ENCODE measurements around the gene KCTD8.

KCTD8 gene

DNA sequence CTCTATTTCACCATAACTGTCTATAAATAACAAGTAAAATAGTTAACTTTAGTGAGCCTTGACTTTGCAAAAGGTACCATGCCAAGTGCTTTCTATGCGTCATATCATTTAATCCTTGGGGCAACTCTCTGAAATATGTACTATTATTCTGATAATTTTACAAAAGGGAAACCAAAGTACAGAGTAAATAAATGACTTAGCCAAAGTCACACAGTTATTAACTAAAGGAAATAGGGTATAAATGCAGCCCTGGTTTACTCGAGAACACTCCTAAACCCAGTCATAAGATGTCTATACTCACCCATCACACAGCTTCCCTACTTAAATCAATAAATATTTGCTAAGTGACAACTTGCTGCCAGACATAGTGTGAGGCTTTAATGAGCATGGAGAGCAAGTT lies 14.4 kb downstream of the KCTD8 start:
- H3K36me3 ChIP-seq (ENCODE audit: control insufficient read depth, insufficient read depth, low read length, severe bottlenecking) = no peaks in the 10 kb centered on the region
- H3K4me1 ChIP-seq (ENCODE audit: control insufficient read depth, insufficient read depth, low read length) = no peaks in the 10 kb centered on the region
- no peak overlapping the region for H3K9ac ChIP-seq (ENCODE audit: low read length)
- no peak for DNase-seq (ENCODE audit: low read depth)
- peaks cover 6% of the 10 kb centered on the region for H3K27me3 ChIP-seq (replicated peaks; ENCODE audit: control insufficient read depth, insufficient read depth, low read length)
- no peak overlapping the region for H3K4me3 ChIP-seq (ENCODE audit: low read length)
- no peaks in the 10 kb centered on the region for H3K9me3 ChIP-seq (ENCODE audit: control insufficient read depth, low read length)

DNA sequence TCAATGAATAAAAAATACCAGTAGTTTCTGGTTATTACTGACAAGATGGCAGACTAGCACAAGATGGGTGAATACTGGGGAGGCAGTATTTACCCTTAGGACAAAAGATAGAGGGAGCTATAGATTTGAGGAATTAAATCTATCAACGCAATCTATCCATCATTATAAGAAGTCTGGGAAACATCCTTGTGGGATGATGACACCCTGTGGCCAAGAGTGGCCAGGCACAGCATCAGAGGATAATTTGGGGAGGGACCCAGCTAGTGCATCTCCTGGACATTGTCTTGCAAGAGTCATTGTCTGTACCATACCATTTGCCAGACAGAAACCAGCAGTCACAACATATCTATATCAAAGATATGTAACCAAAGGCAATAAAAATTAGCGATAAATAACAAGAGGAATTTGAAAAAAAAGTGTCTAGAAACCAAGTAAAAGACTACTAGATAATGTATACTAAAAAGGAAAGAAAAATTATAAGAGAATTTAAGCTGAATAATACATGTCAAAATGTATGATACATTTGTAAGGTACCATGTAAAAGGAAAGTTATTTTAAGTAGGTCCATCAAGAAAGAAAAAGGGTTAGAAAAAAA lies 22.9 kb downstream of the KCTD8 start:
- peak; percentile 7 for DNase-seq (ENCODE audit: low read depth)
- Histone ChIP-seq H3K36me3 (ENCODE audit: control insufficient read depth, insufficient read depth, low read length, severe bottlenecking) (no peaks in the 10 kb centered on the region), H3K4me3 (ENCODE audit: low read length) (no peak overlapping the region), H3K27me3 (replicated peaks; ENCODE audit: control insufficient read depth, insufficient read depth, low read length) (no peaks in the 10 kb centered on the region), H3K4me1 (ENCODE audit: control insufficient read depth, insufficient read depth, low read length) (no peaks in the 10 kb centered on the region), H3K9ac (ENCODE audit: low read length) (no peak overlapping the region), H3K9me3 (ENCODE audit: control insufficient read depth, low read length) (no peaks in the 10 kb centered on the region)

DNA sequence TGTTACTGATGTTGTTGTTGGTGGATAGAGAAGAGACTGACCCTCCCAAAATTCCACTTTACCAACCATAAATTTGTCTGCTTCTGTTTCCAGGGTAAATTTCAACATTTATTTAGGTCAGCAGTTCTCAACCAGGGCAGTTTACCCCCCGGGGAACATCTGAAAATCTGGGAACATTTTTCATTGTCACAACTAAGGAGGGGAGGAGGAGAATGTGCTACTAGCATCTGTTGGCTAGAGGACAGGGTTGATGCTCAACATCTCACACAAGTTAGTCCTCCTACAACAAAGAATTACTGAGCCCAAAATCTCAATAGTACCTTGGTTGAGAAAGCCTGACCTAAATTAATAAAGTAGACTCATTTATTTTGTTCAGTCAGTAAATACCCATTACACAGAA lies 25.7 kb downstream of the KCTD8 start:
- no peak for DNase-seq (ENCODE audit: low read depth)
- H3K36me3 ChIP-seq (ENCODE audit: control insufficient read depth, insufficient read depth, low read length, severe bottlenecking) = no peaks in the 10 kb centered on the region
- H3K9ac ChIP-seq (ENCODE audit: low read length) = no peak overlapping the region
- no peaks in the 10 kb centered on the region for H3K4me1 ChIP-seq (ENCODE audit: control insufficient read depth, insufficient read depth, low read length)
- no peak overlapping the region for H3K4me3 ChIP-seq (ENCODE audit: low read length)
- no peaks in the 10 kb centered on the region for H3K27me3 ChIP-seq (replicated peaks; ENCODE audit: control insufficient read depth, insufficient read depth, low read length)
- H3K9me3 ChIP-seq (ENCODE audit: control insufficient read depth, low read length) = no peaks in the 10 kb centered on the region

DNA sequence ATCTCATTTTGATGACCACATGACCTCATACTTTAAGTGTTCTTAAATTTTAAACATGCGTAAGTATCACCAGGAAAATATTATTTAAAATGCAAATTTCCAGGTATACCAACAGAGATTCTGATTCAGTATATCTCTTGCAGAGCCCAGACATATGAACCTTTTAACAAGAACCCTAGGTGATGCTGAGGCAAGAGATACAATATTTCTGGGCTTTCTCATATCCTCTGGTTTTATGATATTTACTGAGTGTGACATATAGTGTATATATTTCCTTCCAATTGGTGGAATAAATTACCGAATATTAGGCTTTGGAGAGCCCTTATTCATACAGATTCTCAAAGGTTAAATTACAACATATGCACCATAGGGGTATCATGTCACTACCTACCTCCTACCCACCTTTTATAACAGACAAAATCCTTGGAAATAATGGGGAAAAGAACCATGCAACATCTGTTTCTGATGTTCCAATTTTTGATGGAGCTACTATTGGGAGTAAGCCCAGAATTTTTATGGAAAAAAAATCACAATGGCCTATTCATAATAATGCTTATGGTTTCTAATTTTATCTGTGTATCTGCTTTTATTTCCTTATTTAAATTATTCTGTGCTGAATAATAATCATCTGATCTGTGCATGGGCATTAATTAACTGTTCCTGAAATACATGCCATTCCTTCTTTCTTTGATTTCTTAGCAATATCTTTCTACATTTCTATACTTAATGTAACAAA lies 27.1 kb downstream of the KCTD8 start:
- H3K4me3 ChIP-seq (ENCODE audit: low read length) = no peak overlapping the region
- no peak for DNase-seq (ENCODE audit: low read depth)
- no peaks in the 10 kb centered on the region for H3K36me3 ChIP-seq (ENCODE audit: control insufficient read depth, insufficient read depth, low read length, severe bottlenecking)
- H3K27me3 ChIP-seq (replicated peaks; ENCODE audit: control insufficient read depth, insufficient read depth, low read length) = no peaks in the 10 kb centered on the region
- H3K4me1 ChIP-seq (ENCODE audit: control insufficient read depth, insufficient read depth, low read length) = no peaks in the 10 kb centered on the region
- H3K9me3 ChIP-seq (ENCODE audit: control insufficient read depth, low read length) = no peaks in the 10 kb centered on the region
- H3K9ac ChIP-seq (ENCODE audit: low read length) = no peak overlapping the region

DNA sequence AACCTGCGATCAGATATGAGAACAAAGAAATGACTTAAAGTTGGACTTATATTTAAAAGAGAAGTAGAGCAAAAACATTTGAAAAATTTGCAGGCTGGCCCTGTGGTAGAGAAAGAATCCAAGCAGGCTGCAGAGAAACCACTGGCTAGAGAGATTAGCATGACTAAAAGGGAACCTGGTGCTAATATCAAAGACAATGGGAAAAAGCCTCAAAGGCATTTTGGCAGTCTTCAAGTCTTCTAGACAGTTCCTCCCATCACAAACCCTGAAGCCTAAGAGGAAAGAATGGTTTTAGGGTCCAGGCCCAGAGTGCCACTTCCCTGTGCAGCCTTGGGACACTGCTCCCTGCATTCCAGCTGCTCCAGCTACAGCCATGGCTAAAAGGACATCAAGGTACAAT lies 33.4 kb downstream of the KCTD8 start:
- Histone ChIP-seq H3K4me1 (ENCODE audit: control insufficient read depth, insufficient read depth, low read length) (no peaks in the 10 kb centered on the region), H3K9me3 (ENCODE audit: control insufficient read depth, low read length) (no peaks in the 10 kb centered on the region), H3K36me3 (ENCODE audit: control insufficient read depth, insufficient read depth, low read length, severe bottlenecking) (no peaks in the 10 kb centered on the region), H3K9ac (ENCODE audit: low read length) (no peak overlapping the region), H3K27me3 (replicated peaks; ENCODE audit: control insufficient read depth, insufficient read depth, low read length) (no peaks in the 10 kb centered on the region), H3K4me3 (ENCODE audit: low read length) (no peak overlapping the region)
- no peak for DNase-seq (ENCODE audit: low read depth)

DNA sequence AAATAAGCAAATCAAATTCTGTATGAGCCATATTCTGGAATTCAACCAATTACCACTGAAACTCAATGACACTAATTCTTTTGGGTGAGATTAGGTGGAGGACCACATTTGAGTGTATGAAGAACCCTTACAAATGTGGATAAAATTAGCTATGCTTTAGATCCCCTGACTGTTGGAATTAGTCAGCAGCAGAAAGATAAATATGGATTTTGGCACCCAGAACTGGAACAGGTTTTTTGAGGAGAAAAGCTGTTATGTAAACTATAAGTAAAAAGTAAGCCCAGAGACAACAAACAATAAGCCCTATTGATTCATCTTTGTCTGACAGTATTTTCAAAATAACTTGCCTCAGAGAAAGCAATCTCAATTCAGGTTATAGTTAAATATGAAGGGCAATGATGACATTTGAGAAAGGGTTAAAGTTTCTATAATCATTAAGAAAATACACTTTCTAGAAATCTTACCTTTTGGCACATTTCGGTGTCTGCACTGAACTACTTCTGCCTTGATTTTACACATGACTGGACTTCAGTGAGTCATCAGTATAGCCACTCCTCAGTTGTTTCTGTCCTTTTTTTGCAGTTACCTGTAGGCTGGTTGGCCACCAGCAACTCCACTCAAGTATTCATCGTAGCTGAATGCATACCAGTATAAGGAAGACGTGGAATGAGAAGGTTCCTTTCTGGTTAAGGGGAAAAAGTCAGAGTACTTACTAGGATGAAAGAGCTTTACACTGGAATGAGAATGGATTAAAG lies 80.0 kb downstream of the KCTD8 start:
- H3K36me3 ChIP-seq (ENCODE audit: control insufficient read depth, insufficient read depth, low read length, severe bottlenecking) = no peaks in the 10 kb centered on the region
- DNase-seq (ENCODE audit: low read depth) = no peak
- H3K4me1 ChIP-seq (ENCODE audit: control insufficient read depth, insufficient read depth, low read length) = no peaks in the 10 kb centered on the region
- no peak overlapping the region for H3K9ac ChIP-seq (ENCODE audit: low read length)
- H3K9me3 ChIP-seq (ENCODE audit: control insufficient read depth, low read length) = no peaks in the 10 kb centered on the region
- H3K4me3 ChIP-seq (ENCODE audit: low read length) = no peak overlapping the region
- H3K27me3 ChIP-seq (replicated peaks; ENCODE audit: control insufficient read depth, insufficient read depth, low read length) = no peaks in the 10 kb centered on the region

DNA sequence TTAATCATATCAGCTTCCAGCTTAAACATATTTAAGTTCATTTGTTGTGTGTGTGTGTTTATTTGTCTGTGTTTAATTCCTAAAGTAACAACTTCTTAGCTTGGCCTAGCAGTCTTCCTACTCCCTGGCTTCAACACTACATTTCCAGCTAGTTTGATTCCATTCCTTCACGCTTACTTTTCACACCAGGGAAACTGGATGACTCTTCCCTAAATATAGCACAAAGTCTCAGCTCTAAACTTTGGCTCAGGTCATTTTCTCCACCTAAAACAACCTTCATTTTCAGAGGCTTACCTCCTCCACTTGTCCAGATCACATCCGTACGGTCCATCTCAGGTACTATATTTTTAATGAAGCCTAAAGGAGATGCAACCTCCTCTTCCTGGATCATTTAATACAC lies 94.4 kb downstream of the KCTD8 start:
- no peak overlapping the region for H3K9ac ChIP-seq (ENCODE audit: low read length)
- no peak for DNase-seq (ENCODE audit: low read depth)
- no peaks in the 10 kb centered on the region for H3K9me3 ChIP-seq (ENCODE audit: control insufficient read depth, low read length)
- no peaks in the 10 kb centered on the region for H3K4me1 ChIP-seq (ENCODE audit: control insufficient read depth, insufficient read depth, low read length)
- no peaks in the 10 kb centered on the region for H3K27me3 ChIP-seq (replicated peaks; ENCODE audit: control insufficient read depth, insufficient read depth, low read length)
- no peaks in the 10 kb centered on the region for H3K36me3 ChIP-seq (ENCODE audit: control insufficient read depth, insufficient read depth, low read length, severe bottlenecking)
- no peak overlapping the region for H3K4me3 ChIP-seq (ENCODE audit: low read length)

DNA sequence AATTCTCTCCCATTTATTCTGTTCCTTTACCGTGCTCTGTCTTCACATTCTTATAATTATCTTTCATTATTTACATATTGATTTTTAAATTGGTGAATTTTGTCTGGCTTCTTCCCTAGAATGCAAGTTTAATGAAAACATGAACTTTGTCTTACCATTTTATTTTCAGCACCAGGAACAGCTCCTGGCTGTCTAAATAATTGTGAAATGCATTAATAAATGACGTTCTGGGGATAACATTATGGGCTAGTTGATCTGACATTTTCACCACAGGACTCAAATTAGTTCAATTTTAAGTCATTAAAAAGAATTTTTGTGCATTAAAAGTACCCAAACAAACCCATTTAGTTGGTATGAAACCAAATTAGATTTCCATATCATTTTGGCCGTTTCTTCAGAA lies 97.5 kb downstream of the KCTD8 start:
- no peaks in the 10 kb centered on the region for H3K36me3 ChIP-seq (ENCODE audit: control insufficient read depth, insufficient read depth, low read length, severe bottlenecking)
- H3K9ac ChIP-seq (ENCODE audit: low read length) = no peak overlapping the region
- H3K4me3 ChIP-seq (ENCODE audit: low read length) = no peak overlapping the region
- H3K27me3 ChIP-seq (replicated peaks; ENCODE audit: control insufficient read depth, insufficient read depth, low read length) = no peaks in the 10 kb centered on the region
- no peaks in the 10 kb centered on the region for H3K4me1 ChIP-seq (ENCODE audit: control insufficient read depth, insufficient read depth, low read length)
- no peak for DNase-seq (ENCODE audit: low read depth)
- no peaks in the 10 kb centered on the region for H3K9me3 ChIP-seq (ENCODE audit: control insufficient read depth, low read length)

DNA sequence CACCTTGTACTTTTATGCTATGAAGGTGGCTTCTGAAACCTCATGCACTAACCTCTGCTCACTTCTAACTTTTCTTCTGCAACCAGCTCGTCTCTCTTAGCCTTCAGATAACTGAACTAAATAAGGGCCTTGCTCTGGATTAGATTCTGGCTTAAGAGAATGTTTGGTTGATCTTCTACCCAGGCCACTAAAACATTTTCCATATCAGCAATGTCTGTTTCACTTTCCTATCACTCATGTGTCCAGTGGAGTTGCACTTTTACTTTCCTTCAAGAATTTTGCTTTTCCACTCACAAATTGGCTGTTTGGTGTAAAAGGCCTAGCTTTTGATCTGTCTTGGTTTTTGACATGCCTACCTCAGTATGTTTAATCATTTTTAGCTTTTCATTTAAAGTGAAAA lies 105.8 kb downstream of the KCTD8 start:
- no peaks in the 10 kb centered on the region for H3K36me3 ChIP-seq (ENCODE audit: control insufficient read depth, insufficient read depth, low read length, severe bottlenecking)
- DNase-seq (ENCODE audit: low read depth) = no peak
- no peak overlapping the region for H3K9ac ChIP-seq (ENCODE audit: low read length)
- no peaks in the 10 kb centered on the region for H3K27me3 ChIP-seq (replicated peaks; ENCODE audit: control insufficient read depth, insufficient read depth, low read length)
- H3K4me1 ChIP-seq (ENCODE audit: control insufficient read depth, insufficient read depth, low read length) = no peaks in the 10 kb centered on the region
- H3K4me3 ChIP-seq (ENCODE audit: low read length) = no peak overlapping the region
- no peaks in the 10 kb centered on the region for H3K9me3 ChIP-seq (ENCODE audit: control insufficient read depth, low read length)

DNA sequence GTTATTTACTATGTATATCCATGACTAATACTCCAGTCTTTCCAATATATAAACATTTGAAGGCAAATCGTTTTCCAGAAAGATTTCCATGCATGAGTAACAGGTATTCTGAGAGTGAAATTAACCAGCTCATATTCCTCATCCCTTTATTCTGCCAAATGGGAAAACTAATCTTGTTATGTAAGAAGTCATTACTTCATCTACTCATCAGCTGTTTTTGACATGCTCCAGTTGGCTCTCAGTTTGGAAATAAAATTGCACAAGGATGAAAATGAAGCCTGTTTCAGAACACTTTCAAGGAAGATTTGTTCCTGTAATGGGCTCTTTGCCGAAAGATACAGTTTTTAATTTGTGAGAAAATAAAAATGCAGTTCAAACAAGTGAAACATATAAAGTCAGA lies 121.9 kb downstream of the KCTD8 start:
- Histone ChIP-seq H3K36me3 (ENCODE audit: control insufficient read depth, insufficient read depth, low read length, severe bottlenecking) (no peaks in the 10 kb centered on the region), H3K4me1 (ENCODE audit: control insufficient read depth, insufficient read depth, low read length) (peaks cover 5% of the 10 kb centered on the region), H3K9me3 (ENCODE audit: control insufficient read depth, low read length) (no peaks in the 10 kb centered on the region), H3K4me3 (ENCODE audit: low read length) (no peak overlapping the region), H3K27me3 (replicated peaks; ENCODE audit: control insufficient read depth, insufficient read depth, low read length) (no peaks in the 10 kb centered on the region), H3K9ac (ENCODE audit: low read length) (no peak overlapping the region)
- no peak for DNase-seq (ENCODE audit: low read depth)

DNA sequence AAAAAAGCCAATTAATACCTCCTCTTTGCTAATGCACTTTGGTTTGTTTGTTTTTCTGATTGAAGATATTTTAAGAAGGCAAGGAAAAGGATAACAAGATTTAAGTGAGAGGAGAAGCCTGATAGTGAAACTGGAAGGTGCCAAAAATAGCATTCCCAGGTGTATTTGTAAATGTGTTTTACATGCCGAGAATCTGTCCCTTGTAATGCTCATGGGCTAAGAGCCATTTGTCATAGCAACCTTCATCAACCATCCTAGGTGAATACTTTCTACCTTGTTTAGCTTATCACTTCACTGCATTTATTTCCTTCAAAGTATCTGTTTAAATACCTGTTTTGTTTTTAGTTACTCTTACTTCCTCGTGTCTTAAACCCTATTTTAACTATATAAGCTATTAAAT lies 127.8 kb downstream of the KCTD8 start:
- no peak overlapping the region for H3K4me3 ChIP-seq (ENCODE audit: low read length)
- H3K36me3 ChIP-seq (ENCODE audit: control insufficient read depth, insufficient read depth, low read length, severe bottlenecking) = no peaks in the 10 kb centered on the region
- no peaks in the 10 kb centered on the region for H3K27me3 ChIP-seq (replicated peaks; ENCODE audit: control insufficient read depth, insufficient read depth, low read length)
- no peak overlapping the region for H3K9ac ChIP-seq (ENCODE audit: low read length)
- no peak for DNase-seq (ENCODE audit: low read depth)
- no peaks in the 10 kb centered on the region for H3K4me1 ChIP-seq (ENCODE audit: control insufficient read depth, insufficient read depth, low read length)
- H3K9me3 ChIP-seq (ENCODE audit: control insufficient read depth, low read length) = no peaks in the 10 kb centered on the region
